ENCODE measurements around the gene ATP8B4.

- TF ChIP-seq CTCF (IDR thresholded peaks at IDR 0.05): no peak
- no peak for TF ChIP-seq POLR2A (IDR thresholded peaks at IDR 0.05)
These were observed 139.2 kb downstream of the ATP8B4 start for GRCh38 chr15:49979705-49980382.

Measured in testis (tissue), 2 donors.